ENCODE measurements around the gene PIGZ.

GRCh38 chr3:196962108-196962929, 6.3 kb downstream of the PIGZ start:
- TF ChIP-seq, protein P1, sequence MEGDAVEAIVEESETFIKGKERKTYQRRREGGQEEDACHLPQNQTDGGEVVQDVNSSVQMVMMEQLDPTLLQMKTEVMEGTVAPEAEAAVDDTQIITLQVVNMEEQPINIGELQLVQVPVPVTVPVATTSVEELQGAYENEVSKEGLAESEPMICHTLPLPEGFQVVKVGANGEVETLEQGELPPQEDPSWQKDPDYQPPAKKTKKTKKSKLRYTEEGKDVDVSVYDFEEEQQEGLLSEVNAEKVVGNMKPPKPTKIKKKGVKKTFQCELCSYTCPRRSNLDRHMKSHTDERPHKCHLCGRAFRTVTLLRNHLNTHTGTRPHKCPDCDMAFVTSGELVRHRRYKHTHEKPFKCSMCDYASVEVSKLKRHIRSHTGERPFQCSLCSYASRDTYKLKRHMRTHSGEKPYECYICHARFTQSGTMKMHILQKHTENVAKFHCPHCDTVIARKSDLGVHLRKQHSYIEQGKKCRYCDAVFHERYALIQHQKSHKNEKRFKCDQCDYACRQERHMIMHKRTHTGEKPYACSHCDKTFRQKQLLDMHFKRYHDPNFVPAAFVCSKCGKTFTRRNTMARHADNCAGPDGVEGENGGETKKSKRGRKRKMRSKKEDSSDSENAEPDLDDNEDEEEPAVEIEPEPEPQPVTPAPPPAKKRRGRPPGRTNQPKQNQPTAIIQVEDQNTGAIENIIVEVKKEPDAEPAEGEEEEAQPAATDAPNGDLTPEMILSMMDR (IDR thresholded peaks at IDR 0.05), result peak in 1 of 5 experiments; percentile 16
- TF ChIP-seq POLR2A (IDR thresholded peaks at IDR 0.05) (peak; percentile 23), POLR2AphosphoS5 (IDR thresholded peaks at IDR 0.05) (peak in 1 of 3 donors; percentile 30), EP300 (IDR thresholded peaks at IDR 0.05; ENCODE audit: low read depth) (no peak)
